ENCODE results near the gene TRNAU1AP.

Gene TRNAU1AP

DNA sequence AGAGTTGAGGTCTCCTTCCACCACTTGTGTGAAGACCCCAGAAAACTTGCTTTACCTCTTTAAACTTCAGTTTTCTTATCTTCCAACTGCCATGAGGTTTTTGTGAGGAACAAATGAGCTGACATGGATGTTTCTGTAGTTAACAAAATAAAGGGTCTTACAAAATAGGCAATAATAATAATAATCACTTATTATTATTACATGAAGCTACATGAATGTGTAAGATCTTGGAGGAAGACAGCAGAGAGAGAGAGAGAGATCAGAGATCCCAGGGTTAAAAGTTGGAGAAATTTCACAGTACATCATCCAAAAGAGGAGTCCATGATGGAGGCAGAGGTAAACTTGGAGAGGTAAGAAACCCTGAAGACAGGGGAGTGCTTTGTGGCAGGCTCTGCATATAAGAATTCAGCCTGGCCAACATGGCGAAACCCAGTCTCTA is 36.3 kb upstream of the TRNAU1AP start:
- Histone ChIP-seq H3K4me1 (ENCODE audit: low read depth, poor library complexity, severe bottlenecking) (peaks cover 73% of the 10 kb centered on the region), H3K79me2 (ENCODE audit: insufficient read depth, low read depth) (peaks cover 29% of the 10 kb centered on the region), H3K9ac (no peak overlapping the region), H3K4me2 (peak overlapping the region; percentile 20; the same call in 1 of the 2 replicates), H3K4me3 (IDR thresholded peaks at IDR 0.05; ENCODE audit: insufficient read depth, low read depth, low read length) (no peak overlapping the region), H3K27me3 (ENCODE audit: insufficient read depth, low read depth) (no peaks in the 10 kb centered on the region), H2AFZ (ENCODE audit: low read depth) (no peak overlapping the region), H3K27ac (peak overlapping the region; percentile 87), H4K20me1 (ENCODE audit: insufficient read depth) (no peaks in the 10 kb centered on the region), H3K36me3 (ENCODE audit: insufficient read depth) (no peaks in the 10 kb centered on the region)
- TF ChIP-seq, protein P1, sequence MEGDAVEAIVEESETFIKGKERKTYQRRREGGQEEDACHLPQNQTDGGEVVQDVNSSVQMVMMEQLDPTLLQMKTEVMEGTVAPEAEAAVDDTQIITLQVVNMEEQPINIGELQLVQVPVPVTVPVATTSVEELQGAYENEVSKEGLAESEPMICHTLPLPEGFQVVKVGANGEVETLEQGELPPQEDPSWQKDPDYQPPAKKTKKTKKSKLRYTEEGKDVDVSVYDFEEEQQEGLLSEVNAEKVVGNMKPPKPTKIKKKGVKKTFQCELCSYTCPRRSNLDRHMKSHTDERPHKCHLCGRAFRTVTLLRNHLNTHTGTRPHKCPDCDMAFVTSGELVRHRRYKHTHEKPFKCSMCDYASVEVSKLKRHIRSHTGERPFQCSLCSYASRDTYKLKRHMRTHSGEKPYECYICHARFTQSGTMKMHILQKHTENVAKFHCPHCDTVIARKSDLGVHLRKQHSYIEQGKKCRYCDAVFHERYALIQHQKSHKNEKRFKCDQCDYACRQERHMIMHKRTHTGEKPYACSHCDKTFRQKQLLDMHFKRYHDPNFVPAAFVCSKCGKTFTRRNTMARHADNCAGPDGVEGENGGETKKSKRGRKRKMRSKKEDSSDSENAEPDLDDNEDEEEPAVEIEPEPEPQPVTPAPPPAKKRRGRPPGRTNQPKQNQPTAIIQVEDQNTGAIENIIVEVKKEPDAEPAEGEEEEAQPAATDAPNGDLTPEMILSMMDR (conservative IDR thresholded peaks at IDR 0.05; ENCODE audit: low read depth, low read length) = no peak

DNA sequence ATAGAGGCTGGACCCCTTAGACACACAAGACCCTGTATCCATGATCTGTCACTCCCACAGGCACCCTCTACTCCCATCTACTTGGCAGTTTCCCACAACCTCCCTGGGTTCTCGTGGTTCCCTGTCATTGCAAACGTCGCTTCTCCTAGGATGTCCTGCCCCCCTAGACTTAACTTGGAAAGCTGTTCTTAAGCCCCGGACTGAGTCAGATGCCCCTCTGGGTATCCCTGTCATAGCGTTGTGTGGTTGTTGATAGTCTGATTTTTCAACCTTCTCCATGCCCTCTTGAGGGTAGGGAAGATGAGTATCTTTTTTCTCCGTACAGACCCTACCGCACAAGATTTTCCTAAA is 35.3 kb upstream of the TRNAU1AP start:
- peak overlapping the region; percentile 58 for H3K4me2 ChIP-seq
- H3K27me3 ChIP-seq (ENCODE audit: insufficient read depth, low read depth) = no peaks in the 10 kb centered on the region
- peak overlapping the region; percentile 92; the same call in 1 of the 2 replicates for H3K9ac ChIP-seq
- peaks cover 63% of the 10 kb centered on the region for H3K4me1 ChIP-seq (ENCODE audit: low read depth, poor library complexity, severe bottlenecking)
- H4K20me1 ChIP-seq (ENCODE audit: insufficient read depth) = no peaks in the 10 kb centered on the region
- H3K4me3 ChIP-seq (IDR thresholded peaks at IDR 0.05; ENCODE audit: insufficient read depth, low read depth, low read length) = no peak overlapping the region
- H3K79me2 ChIP-seq (ENCODE audit: insufficient read depth, low read depth) = peaks cover 40% of the 10 kb centered on the region
- no peaks in the 10 kb centered on the region for H3K36me3 ChIP-seq (ENCODE audit: insufficient read depth)
- H2AFZ ChIP-seq (ENCODE audit: low read depth) = no peak overlapping the region
- peak overlapping the region; percentile 87; the same call in 1 of the 2 replicates for H3K27ac ChIP-seq
- TF ChIP-seq, protein P1 (conservative IDR thresholded peaks at IDR 0.05; ENCODE audit: low read depth, low read length) = no peak

DNA sequence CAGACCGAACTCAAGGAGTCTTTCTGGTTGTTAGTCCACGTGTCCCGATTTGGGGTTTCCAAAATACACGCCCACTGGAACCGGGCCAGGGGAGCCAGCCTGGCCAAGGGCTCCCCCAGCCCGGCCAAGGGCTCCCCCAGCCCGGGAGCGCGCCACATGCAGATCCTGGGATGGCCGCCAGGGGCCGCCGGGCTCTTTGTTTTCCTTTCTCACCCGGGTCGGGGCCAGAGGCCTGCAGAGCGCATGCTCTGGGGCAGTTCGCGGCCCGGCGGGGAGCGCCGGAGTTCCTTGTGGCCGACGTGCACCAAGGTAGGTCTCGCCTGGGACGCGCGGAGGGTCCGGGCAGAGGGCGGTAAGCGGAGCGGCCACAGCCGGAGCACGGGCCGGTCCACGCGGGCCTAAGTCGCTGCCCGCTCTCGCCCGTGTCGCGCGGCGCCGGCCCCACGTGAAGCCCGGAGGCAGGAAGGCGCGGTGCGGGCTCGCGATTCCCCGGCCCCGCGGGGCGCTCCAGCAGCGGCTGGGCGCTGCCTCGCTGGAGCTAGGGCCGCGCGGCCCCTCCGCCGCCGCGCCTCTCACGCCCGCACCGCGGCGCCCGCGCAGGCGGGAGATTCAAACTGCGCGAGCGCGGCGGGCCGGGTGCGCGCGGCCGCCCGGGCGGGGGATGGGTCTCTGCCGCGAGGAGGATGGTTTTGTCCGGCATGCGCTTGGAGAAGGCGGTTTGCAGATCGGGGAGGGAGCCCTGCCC is 34.7 kb upstream of the TRNAU1AP start:
- no peaks in the 10 kb centered on the region for H4K20me1 ChIP-seq (ENCODE audit: insufficient read depth)
- peak overlapping the region; percentile 87 for H3K27ac ChIP-seq

DNA sequence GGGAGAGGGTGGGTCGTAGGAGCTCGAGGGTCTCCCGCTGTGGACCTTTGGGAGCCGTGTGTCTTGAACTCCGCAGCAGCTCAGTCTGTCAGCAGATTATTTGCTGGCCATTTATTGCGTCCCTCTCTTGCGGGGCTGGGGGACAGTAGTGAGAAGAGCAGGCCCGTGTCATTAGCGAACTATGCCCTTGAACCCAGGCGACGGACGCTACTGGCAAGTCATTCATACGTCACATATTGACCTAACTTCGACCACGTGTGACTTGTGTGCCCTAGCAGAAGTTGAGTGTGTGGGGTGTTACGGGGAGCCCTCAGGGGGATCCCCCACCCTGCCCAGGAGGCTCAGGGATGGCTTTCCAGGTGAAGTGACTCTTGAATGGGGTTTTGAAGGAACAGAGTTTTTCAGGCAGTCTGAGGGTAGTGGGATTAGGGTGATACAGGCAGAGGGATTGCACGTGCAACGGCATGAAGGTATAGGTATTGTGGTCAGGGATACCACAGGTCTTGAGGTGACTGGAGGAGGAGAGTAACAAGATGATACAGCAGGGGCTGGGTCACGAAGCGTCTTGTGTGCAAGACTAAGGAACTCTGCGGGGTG is 34.0 kb upstream of the TRNAU1AP start:
- H2AFZ ChIP-seq (ENCODE audit: low read depth) = peak overlapping the region; percentile 25; the same call in 1 of the 2 replicates
- H3K4me1 ChIP-seq (ENCODE audit: low read depth, poor library complexity, severe bottlenecking) = peaks cover 50% of the 10 kb centered on the region

More for the DNA sequence above, 34.7 kb upstream of the TRNAU1AP start:
- Histone ChIP-seq H2AFZ (ENCODE audit: low read depth) (peak overlapping the region; percentile 25), H3K9ac (peak overlapping the region; percentile 92), H3K36me3 (ENCODE audit: insufficient read depth) (no peaks in the 10 kb centered on the region), H3K79me2 (ENCODE audit: insufficient read depth, low read depth) (peaks cover 45% of the 10 kb centered on the region), H3K4me2 (peak overlapping the region; percentile 88), H3K4me3 (IDR thresholded peaks at IDR 0.05; ENCODE audit: insufficient read depth, low read depth, low read length) (peak overlapping the region; percentile 75), H3K4me1 (ENCODE audit: low read depth, poor library complexity, severe bottlenecking) (peaks cover 57% of the 10 kb centered on the region), H3K27me3 (ENCODE audit: insufficient read depth, low read depth) (no peaks in the 10 kb centered on the region)
- TF ChIP-seq, protein P1 (conservative IDR thresholded peaks at IDR 0.05; ENCODE audit: low read depth, low read length) = peak; percentile 92

More for the DNA sequence above, 34.0 kb upstream of the TRNAU1AP start:
- Histone ChIP-seq H3K9ac (peak overlapping the region; percentile 92), H3K79me2 (ENCODE audit: insufficient read depth, low read depth) (peaks cover 51% of the 10 kb centered on the region), H3K27me3 (ENCODE audit: insufficient read depth, low read depth) (no peaks in the 10 kb centered on the region), H3K27ac (peak overlapping the region; percentile 87), H3K4me2 (peak overlapping the region; percentile 88), H3K4me3 (IDR thresholded peaks at IDR 0.05; ENCODE audit: insufficient read depth, low read depth, low read length) (peak overlapping the region; percentile 75), H3K36me3 (ENCODE audit: insufficient read depth) (no peaks in the 10 kb centered on the region), H4K20me1 (ENCODE audit: insufficient read depth) (no peaks in the 10 kb centered on the region)
- TF ChIP-seq, protein P1 (conservative IDR thresholded peaks at IDR 0.05; ENCODE audit: low read depth, low read length) = no peak

Measured in KMS-11 (cell line).